Pancreas (tissue), 10 donors: ENCODE measurements around the gene LAMC2. TPM values are rescaled to one million over a fixed set of nuclear protein-coding genes. Genes with fewer than 3 reads are reported as not detected.

Experiments used
- ATAC-seq, 4 donors: fragments of 200-7000 bp; cut with Tn5 transposase; one replicate each; pipeline versions ENCODE4 v1.8.0 to v1.9.1; 2020; ENCODE audit warnings: mild to moderate bottlenecking in 4 of 4, moderate library complexity in 4 of 4
- DNase-seq, 6 donors: peaks; one replicate each; pipeline ENCODE4 v3.0.0-alpha.2; 2020
- FAIRE-seq: peaks from 2 replicates; lab custom pipeline; 2012; peaks lifted over from hg19 to GRCh38; lab: Jason Lieb, UNC
- H3K27ac ChIP-seq, 4 donors: fragments of 200-600 bp; sonication (generic); 1 replicate in 3 of 4; 2 replicates in 1 of 4; pipeline versions ENCODE4 v1.5.0 to v1.8.0; 2020
- H3K27me3 ChIP-seq, 4 donors: fragments of 200-600 bp; one replicate each; pipeline ENCODE4 v1.8.0; 2021
- H3K36me3 ChIP-seq, 3 donors: fragments of 200-600 bp; sonication (generic) in 1 of 3; one replicate each; pipeline versions ENCODE4 v1.5.0 to v1.8.0; 2020 to 2021
- H3K4me1 ChIP-seq, 3 donors: fragments of 200-600 bp; one replicate each; pipeline ENCODE4 v1.8.0; 2021
- H3K4me3 ChIP-seq, 4 donors: fragments of 200-600 bp; sonication (generic) in 2 of 4; one replicate each; pipeline versions ENCODE4 v1.5.0 to v1.8.0; 2020 to 2021
- H3K9me3 ChIP-seq, 4 donors: fragments of 200-600 bp; one replicate each; pipeline ENCODE4 v1.8.0; 2021
- CTCF ChIP-seq, 4 donors: fragments of 200-600 bp; sonication (generic) in 3 of 4; IDR thresholded peaks; one replicate each; pipeline versions ENCODE4 v1.5.0 to v1.8.0; 2021; ENCODE audit warnings: antibody characterized with exemption in 4 of 4
- WGBS, 2 donors: extraction: QIAGEN DNeasy Blood & Tissue Kit; methylation state at CpG; one replicate each; pipeline ENCODE4 v1.1.7; 2013; 5-methylcytosine and 5-hydroxymethylcytosine counted together
- intact Hi-C, 3 donors: fragments of 100-400 bp; cut with DNase I; formaldehyde crosslinking; loops; one replicate each; pipeline versions ENCODE4 v1.11.1 to v1.14.2; 2022
- polyA plus RNA-seq, 2 donors: library from polyadenylated mRNA; stranded (reverse); fragments of 200-250 nt; gene quantifications; one replicate each; pipeline ENCODE4 v1.2.3, GENCODE V29; 2013
- total RNA-seq, 6 donors: library from RNA; stranded (reverse); fragmentation: NEBNext Ultra II Directional in 4 of 6; extraction: Animal tissue kit (Norgen Biotek cat#: 25700) in 4 of 6; gene quantifications; one replicate each; pipeline versions ENCODE4 v1.2.1 to v1.2.4, GENCODE V29; 2021 to 2023
- donor health status: healthy with polysubstance abuse.
- donor health status: DM: no; HTN: no; CAD: no; lungs with moderate emphysema.
- donor health status: DM: no; HTN: no; CAD: no.
- donor health status: control.
- donor health status: control.
- donor health status: Bipolar disorder and iron deficiency.
- donor health status: DM: yes; HTN: yes; CAD: no.
- donor health status: DM: no; HTN: no; CAD: no.
- donor health status: DM: no; HTN: no; CAD: no.
- donor health status: DM: yes; HTN: yes; CAD: no.

LAMC2 gene
- total and polyA plus RNA-seq, 8 donors, result 1.3 to 31.2 (median 2.2) TPM

- 80 to 86% methylated on average over 5 of the region's 5 CpGs for WGBS, 2 donors
- Histone ChIP-seq H3K9me3 (no peaks in the 10 kb centered on the region), H3K27me3 (no peaks in the 10 kb centered on the region), H3K36me3 (no peaks in the 10 kb centered on the region), H3K4me1 (no peaks in the 10 kb centered on the region), H3K4me3 (no peak overlapping the region), H3K27ac (no peak overlapping the region)
- TF ChIP-seq CTCF (IDR thresholded peaks at IDR 0.05), result no peak
- DNase-seq (peak in 1 of 6 donors; percentile 14), FAIRE-seq (no peak), ATAC-seq (peak in 3 of 4 donors; percentile 20 to 75 (median 67))
- intact Hi-C loops, result no loop called here
Measured at GRCh38 chr1:183243161-183244050, 57.3 kb downstream of the LAMC2 start.

DNA sequence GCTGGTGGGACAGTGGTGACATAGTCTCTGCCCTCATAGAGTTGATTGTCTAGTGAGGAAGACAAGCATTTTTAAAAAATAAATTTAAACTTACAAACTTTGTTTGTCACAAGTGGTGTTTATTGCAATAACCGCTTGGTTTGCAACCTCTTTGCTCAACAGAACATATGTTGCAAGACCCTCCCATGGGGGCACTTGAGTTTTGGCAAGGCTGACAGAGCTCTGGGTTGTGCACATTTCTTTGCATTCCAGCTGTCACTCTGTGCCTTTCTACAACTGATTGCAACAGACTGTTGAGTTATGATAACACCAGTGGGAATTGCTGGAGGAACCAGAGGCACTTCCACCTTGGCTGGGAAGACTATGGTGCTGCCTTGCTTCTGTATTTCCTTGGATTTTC is 58.4 kb downstream of the LAMC2 start:
- Histone ChIP-seq H3K4me1 (no peaks in the 10 kb centered on the region), H3K36me3 (no peaks in the 10 kb centered on the region), H3K4me3 (no peak overlapping the region), H3K27me3 (no peaks in the 10 kb centered on the region), H3K27ac (no peak overlapping the region), H3K9me3 (no peaks in the 10 kb centered on the region)
- intact Hi-C loops, result no loop called here
- TF ChIP-seq CTCF (IDR thresholded peaks at IDR 0.05), result no peak
- peak in 2 of 4 donors; percentile 31 to 54 for ATAC-seq
- peak in 3 of 6 donors; percentile 26 to 46 (median 40) for DNase-seq
- no peak for FAIRE-seq
- WGBS, 2 donors, result 80 to 94% methylated on average over 1 of the region's 1 CpG

DNA sequence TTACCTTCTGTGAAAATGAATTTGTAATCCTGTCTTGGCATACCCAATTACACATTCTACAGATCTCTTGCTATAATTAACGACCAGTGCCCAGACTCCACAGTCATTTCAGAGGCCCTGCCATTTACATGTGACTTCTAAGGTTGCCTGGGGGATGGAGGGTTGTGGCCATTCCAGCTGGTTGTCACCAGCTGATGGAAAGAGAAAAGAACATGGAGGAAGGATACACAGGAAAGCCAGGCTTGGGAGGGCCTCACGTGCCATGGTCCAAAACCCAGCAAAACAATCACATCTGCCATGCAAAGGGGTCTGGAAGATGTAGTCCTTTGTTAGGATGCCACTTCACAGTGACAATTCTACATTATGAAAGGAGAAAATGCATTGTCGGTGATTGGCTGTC is 59.3 kb downstream of the LAMC2 start:
- FAIRE-seq (no peak), DNase-seq (no peak)
- 66 to 82% methylated on average over 3 of the region's 3 CpGs for WGBS, 2 donors

DNA sequence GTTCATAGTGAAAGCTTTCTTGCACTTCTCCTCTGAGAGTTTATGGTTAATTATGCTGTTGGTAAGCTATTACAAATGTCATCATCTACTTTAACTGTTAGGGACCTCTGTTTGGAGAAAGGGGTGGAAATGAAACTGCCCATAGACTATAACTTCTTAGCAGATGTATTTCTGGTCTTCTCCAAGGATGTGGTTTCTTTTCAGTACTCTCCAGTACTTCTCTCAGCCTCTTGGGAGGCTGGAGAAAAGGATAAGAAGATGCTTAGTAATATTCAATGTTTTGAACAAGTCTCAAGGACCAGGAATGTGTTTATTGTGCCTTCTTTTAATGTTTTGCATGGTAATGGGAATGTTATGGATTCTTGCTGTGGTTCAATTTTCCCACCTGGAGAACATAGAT is 60.4 kb downstream of the LAMC2 start:
- TF ChIP-seq CTCF (IDR thresholded peaks at IDR 0.05), result no peak
- Histone ChIP-seq H3K4me3 (no peak overlapping the region), H3K27me3 (no peaks in the 10 kb centered on the region), H3K27ac (no peak overlapping the region), H3K9me3 (no peaks in the 10 kb centered on the region), H3K36me3 (no peaks in the 10 kb centered on the region), H3K4me1 (no peaks in the 10 kb centered on the region)
- ATAC-seq (no peak), DNase-seq (no peak), FAIRE-seq (no peak)
- intact Hi-C loops, result no loop called here

More for the DNA sequence above, 59.3 kb downstream of the LAMC2 start:
- Histone ChIP-seq H3K9me3 (no peaks in the 10 kb centered on the region), H3K36me3 (no peaks in the 10 kb centered on the region), H3K27me3 (no peaks in the 10 kb centered on the region), H3K4me1 (no peaks in the 10 kb centered on the region), H3K4me3 (no peak overlapping the region), H3K27ac (no peak overlapping the region)
- no peak for TF ChIP-seq CTCF (IDR thresholded peaks at IDR 0.05)
- no peak for ATAC-seq
- intact Hi-C loops, result no loop called here

DNA sequence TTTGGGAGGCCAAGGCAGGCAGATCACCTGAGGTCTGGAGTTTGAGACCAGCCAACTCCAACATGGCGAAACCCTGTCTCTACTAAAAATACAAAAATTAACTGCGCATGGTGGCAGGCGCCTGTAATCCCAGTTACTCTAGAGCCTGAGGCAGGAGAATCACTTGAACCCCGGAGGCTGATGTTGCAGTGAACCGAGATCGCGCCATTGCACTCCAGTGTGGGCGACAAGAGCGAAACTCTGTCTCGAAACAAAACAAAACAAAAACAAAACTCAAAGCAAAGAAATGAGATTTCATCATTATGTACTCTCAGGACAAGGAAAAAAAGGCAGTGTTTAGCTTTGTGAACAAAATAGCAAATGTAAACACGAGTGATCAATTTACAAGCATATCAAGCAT is 61.0 kb downstream of the LAMC2 start:
- Histone ChIP-seq H3K9me3 (no peaks in the 10 kb centered on the region), H3K4me1 (no peaks in the 10 kb centered on the region), H3K27ac (no peak overlapping the region), H3K36me3 (no peaks in the 10 kb centered on the region), H3K27me3 (no peaks in the 10 kb centered on the region), H3K4me3 (no peak overlapping the region)
- WGBS, 2 donors, result 83 to 90% methylated on average over 11 of the region's 11 CpGs
- ATAC-seq (no peak), DNase-seq (no peak), FAIRE-seq (no peak)
- no peak for TF ChIP-seq CTCF (IDR thresholded peaks at IDR 0.05)
- intact Hi-C loops, result no loop called here
